C4-2B (cell line): Measurements from ENCODE around the gene BCL2L1.

Source experiments
- CTCF ChIP-seq: fragments of 450-650 bp; conservative IDR thresholded peaks from 2 replicates; pipeline ENCODE4 v1.5.1; 2017; ENCODE audit warnings: mild to moderate bottlenecking
- ZFX ChIP-seq: fragments of 450-650 bp; IDR thresholded peaks from 2 replicates; pipeline ENCODE4 v1.6.1; 2017

GRCh38 chr20:31617432-31618104 is 105.1 kb downstream of the BCL2L1 start:
- TF ChIP-seq CTCF (no peak), ZFX (no peak)
